Neural cell (in vitro differentiated cells): ENCODE measurements around the gene CBR4. TPM values are rescaled to one million over a fixed set of nuclear protein-coding genes. Genes with fewer than 3 reads are reported as not detected.

Source experiments
- H2AFZ ChIP-seq: fragments of 200-600, 300-800 bp; sonication (generic), shearing (Covaris generic); 2 replicates; pipeline ENCODE4 v1.6.0; 2014; ENCODE audit warnings: low read depth, mild to moderate bottlenecking, antibody characterized with exemption, low read length, moderate library complexity
- H3F3A ChIP-seq: fragments of 200-600 bp; shearing (Covaris generic); 2 replicates; pipeline ENCODE4 v1.6.1; 2016; ENCODE audit warnings: mild to moderate bottlenecking, moderate library complexity, mixed read lengths, antibody characterized with exemption, low read length; ENCODE audit not compliant: insufficient read depth, poor library complexity, severe bottlenecking
- H3K27ac ChIP-seq: fragments of 200-600, 300-800 bp; sonication (generic), shearing (Covaris generic); 2 replicates; pipeline ENCODE4 v1.5.1; 2014; ENCODE audit warnings: mild to moderate bottlenecking, low read length, moderate library complexity
- H3K27me3 ChIP-seq: fragments of 300-800, 200-600 bp; sonication (generic), shearing (Covaris generic); 2 replicates; pipeline ENCODE4 v1.6.0; 2014; ENCODE audit warnings: mild to moderate bottlenecking, low read depth, low read length, moderate library complexity; ENCODE audit not compliant: insufficient read depth
- H3K36me3 ChIP-seq: fragments of 300-800, 200-600 bp; sonication (generic), shearing (Covaris generic); 2 replicates; pipeline ENCODE4 v1.5.1; 2014; ENCODE audit warnings: mild to moderate bottlenecking, antibody characterized with exemption, low read length, moderate library complexity; ENCODE audit not compliant: insufficient read depth
- H3K4me2 ChIP-seq: fragments of 300-800, 200-600 bp; sonication (generic), shearing (Covaris generic); 2 replicates; pipeline ENCODE4 v1.6.0; 2014; ENCODE audit warnings: mild to moderate bottlenecking, low read length
- H3K4me3 ChIP-seq: fragments of 300-800, 200-600 bp; sonication (generic), shearing (Covaris generic); 2 replicates; pipeline ENCODE4 v1.5.1; 2014; ENCODE audit warnings: mild to moderate bottlenecking, low read length, moderate library complexity
- H3K79me2 ChIP-seq: fragments of 200-600 bp; shearing (Covaris generic); replicated peaks from 2 replicates; pipeline ENCODE4 v1.6.0; 2014; ENCODE audit warnings: mild to moderate bottlenecking, low read length, moderate library complexity; ENCODE audit not compliant: insufficient read depth
- H3K9ac ChIP-seq: fragments of 300-800, 200-600 bp; sonication (generic), shearing (Covaris generic); 2 replicates; pipeline ENCODE4 v1.6.1; 2016; ENCODE audit warnings: mild to moderate bottlenecking, low read length, mixed read lengths
- H3K9me2 ChIP-seq: fragments of 200-600 bp; shearing (Covaris generic); 2 replicates; pipeline ENCODE4 v1.6.1; 2016; ENCODE audit warnings: mild to moderate bottlenecking, low read length, mixed read lengths; ENCODE audit not compliant: insufficient read depth
- H3K9me3 ChIP-seq: fragments of 200-600, 300-800 bp; sonication (generic), shearing (Covaris generic); 2 replicates; pipeline ENCODE4 v1.6.1; 2016; ENCODE audit warnings: mild to moderate bottlenecking, mixed run types, low read length, moderate library complexity, mixed read lengths
- H4K20me1 ChIP-seq: fragments of 200-600 bp; shearing (Covaris generic); 2 replicates; pipeline ENCODE4 v1.6.1; 2016; ENCODE audit warnings: mild to moderate bottlenecking, mixed run types; ENCODE audit not compliant: insufficient read depth
- EP300 ChIP-seq: fragments of 450-650 bp; conservative IDR thresholded peaks from 2 replicates; pipeline ENCODE4 v1.6.1; 2014; ENCODE audit warnings: antibody characterized with exemption, mild to moderate bottlenecking, moderate library complexity; ENCODE audit not compliant: poor library complexity, severe bottlenecking
- EZH2 ChIP-seq: fragments of 200-600, 300-800 bp; shearing (Covaris generic), sonication (generic); IDR thresholded peaks from 2 replicates; pipeline ENCODE4 v1.6.1; 2014; ENCODE audit warnings: antibody characterized with exemption, low read length, borderline replicate concordance, mild to moderate bottlenecking; ENCODE audit not compliant: insufficient read depth, poor library complexity, severe bottlenecking
- MXI1 ChIP-seq: fragments of 450-650 bp; conservative IDR thresholded peaks from 2 replicates; pipeline ENCODE4 v1.6.1; 2014; ENCODE audit warnings: antibody characterized with exemption, mild to moderate bottlenecking; ENCODE audit not compliant: poor library complexity, severe bottlenecking
- POLR2AphosphoS5 ChIP-seq: IDR thresholded peaks from 2 replicates; pipeline ENCODE4 v1.6.1; 2012
- RAD21 ChIP-seq: fragments of 450-650 bp; conservative IDR thresholded peaks from 2 replicates; pipeline ENCODE4 v1.6.1; 2014; ENCODE audit warnings: antibody characterized with exemption, mild to moderate bottlenecking, moderate library complexity
- SMC3 ChIP-seq: fragments of 450-650 bp; conservative IDR thresholded peaks from 2 replicates; pipeline ENCODE4 v1.6.1; 2014; ENCODE audit warnings: antibody characterized with exemption, mild to moderate bottlenecking, moderate library complexity; ENCODE audit not compliant: poor library complexity
- TAF1 ChIP-seq: IDR thresholded peaks from 2 replicates; pipeline ENCODE4 v1.6.1; 2012; ENCODE audit warnings: low read depth
- polyA plus RNA-seq: library from polyadenylated mRNA; depleted of rRNA; stranded (reverse); fragments of >200 nt; gene quantifications from 2 replicates; pipeline ENCODE4 v1.2.3, GENCODE V29; 2014
- TF ChIP-seq, protein P1 (sequence below): fragments of 450-650 bp; IDR thresholded peaks from 2 replicates; pipeline ENCODE4 v1.5.1; 2014; ENCODE audit warnings: antibody characterized with exemption, mild to moderate bottlenecking, moderate library complexity; ENCODE audit not compliant: poor library complexity, severe bottlenecking
- TF ChIP-seq, protein P2 (sequence below): IDR thresholded peaks from 2 replicates; pipeline ENCODE4 v1.6.1; 2012; ENCODE audit warnings: borderline replicate concordance

CBR4 gene
- polyA plus RNA-seq, 1 donor from 2014 or later: 32.2 TPM

DNA sequence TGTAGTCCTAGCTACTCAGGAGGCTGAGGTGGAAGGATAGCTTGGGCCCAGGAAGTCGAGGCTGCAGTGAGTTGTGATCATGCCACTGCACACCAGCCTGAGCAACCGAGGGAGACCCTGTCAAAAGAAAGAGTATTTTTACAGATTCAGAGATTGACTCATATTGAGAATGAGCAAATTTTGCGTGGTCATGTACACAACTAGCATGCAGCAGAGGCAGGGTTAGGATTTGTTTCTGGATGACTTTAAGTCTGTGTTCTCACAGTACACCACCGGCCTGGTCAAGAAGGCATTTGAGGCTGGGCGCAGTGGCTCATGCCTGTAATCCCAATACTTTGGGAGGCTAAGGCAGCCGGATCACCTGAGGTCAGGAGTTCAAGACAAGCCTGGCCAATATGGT, 44.8 kb upstream of the CBR4 start (continued):
- no peak for TF ChIP-seq EP300

DNA sequence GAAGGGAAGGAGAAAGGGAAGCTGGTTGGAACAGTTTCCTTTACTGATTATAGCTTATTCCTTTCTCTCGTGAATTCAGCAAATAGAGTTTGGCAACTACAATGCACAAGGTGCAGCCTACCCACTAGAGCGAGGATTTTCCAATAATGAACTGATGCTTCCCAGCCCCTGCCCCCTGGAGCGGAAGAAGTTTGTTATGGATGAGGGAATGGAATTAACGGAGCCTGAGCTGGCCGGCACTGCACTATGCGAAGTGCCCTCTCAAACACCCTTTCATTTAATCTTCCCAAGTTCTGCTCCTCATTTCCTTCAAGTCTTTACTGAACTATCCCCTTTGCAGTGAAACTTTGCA, 42.5 kb upstream of the CBR4 start:
- Histone ChIP-seq H3K9me2 (no peaks in the 10 kb centered on the region), H3K4me2 (no peak overlapping the region), H3K79me2 (no peaks in the 10 kb centered on the region), H4K20me1 (no peaks in the 10 kb centered on the region), H3K27me3 (no peaks in the 10 kb centered on the region), H3K27ac (no peak overlapping the region), H3K36me3 (no peaks in the 10 kb centered on the region), H3F3A (no peaks in the 10 kb centered on the region), H3K9ac (no peak overlapping the region), H3K4me3 (no peak overlapping the region), H3K9me3 (no peaks in the 10 kb centered on the region), H2AFZ (no peak overlapping the region)
- TF ChIP-seq RAD21 (no peak), SMC3 (no peak), EZH2 (no peak), TAF1 (no peak), MXI1 (no peak), POLR2AphosphoS5 (no peak), EP300 (no peak)
- TF ChIP-seq, protein P1, sequence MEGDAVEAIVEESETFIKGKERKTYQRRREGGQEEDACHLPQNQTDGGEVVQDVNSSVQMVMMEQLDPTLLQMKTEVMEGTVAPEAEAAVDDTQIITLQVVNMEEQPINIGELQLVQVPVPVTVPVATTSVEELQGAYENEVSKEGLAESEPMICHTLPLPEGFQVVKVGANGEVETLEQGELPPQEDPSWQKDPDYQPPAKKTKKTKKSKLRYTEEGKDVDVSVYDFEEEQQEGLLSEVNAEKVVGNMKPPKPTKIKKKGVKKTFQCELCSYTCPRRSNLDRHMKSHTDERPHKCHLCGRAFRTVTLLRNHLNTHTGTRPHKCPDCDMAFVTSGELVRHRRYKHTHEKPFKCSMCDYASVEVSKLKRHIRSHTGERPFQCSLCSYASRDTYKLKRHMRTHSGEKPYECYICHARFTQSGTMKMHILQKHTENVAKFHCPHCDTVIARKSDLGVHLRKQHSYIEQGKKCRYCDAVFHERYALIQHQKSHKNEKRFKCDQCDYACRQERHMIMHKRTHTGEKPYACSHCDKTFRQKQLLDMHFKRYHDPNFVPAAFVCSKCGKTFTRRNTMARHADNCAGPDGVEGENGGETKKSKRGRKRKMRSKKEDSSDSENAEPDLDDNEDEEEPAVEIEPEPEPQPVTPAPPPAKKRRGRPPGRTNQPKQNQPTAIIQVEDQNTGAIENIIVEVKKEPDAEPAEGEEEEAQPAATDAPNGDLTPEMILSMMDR: no peak
- TF ChIP-seq, protein P2, sequence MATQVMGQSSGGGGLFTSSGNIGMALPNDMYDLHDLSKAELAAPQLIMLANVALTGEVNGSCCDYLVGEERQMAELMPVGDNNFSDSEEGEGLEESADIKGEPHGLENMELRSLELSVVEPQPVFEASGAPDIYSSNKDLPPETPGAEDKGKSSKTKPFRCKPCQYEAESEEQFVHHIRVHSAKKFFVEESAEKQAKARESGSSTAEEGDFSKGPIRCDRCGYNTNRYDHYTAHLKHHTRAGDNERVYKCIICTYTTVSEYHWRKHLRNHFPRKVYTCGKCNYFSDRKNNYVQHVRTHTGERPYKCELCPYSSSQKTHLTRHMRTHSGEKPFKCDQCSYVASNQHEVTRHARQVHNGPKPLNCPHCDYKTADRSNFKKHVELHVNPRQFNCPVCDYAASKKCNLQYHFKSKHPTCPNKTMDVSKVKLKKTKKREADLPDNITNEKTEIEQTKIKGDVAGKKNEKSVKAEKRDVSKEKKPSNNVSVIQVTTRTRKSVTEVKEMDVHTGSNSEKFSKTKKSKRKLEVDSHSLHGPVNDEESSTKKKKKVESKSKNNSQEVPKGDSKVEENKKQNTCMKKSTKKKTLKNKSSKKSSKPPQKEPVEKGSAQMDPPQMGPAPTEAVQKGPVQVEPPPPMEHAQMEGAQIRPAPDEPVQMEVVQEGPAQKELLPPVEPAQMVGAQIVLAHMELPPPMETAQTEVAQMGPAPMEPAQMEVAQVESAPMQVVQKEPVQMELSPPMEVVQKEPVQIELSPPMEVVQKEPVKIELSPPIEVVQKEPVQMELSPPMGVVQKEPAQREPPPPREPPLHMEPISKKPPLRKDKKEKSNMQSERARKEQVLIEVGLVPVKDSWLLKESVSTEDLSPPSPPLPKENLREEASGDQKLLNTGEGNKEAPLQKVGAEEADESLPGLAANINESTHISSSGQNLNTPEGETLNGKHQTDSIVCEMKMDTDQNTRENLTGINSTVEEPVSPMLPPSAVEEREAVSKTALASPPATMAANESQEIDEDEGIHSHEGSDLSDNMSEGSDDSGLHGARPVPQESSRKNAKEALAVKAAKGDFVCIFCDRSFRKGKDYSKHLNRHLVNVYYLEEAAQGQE: no peak

DNA sequence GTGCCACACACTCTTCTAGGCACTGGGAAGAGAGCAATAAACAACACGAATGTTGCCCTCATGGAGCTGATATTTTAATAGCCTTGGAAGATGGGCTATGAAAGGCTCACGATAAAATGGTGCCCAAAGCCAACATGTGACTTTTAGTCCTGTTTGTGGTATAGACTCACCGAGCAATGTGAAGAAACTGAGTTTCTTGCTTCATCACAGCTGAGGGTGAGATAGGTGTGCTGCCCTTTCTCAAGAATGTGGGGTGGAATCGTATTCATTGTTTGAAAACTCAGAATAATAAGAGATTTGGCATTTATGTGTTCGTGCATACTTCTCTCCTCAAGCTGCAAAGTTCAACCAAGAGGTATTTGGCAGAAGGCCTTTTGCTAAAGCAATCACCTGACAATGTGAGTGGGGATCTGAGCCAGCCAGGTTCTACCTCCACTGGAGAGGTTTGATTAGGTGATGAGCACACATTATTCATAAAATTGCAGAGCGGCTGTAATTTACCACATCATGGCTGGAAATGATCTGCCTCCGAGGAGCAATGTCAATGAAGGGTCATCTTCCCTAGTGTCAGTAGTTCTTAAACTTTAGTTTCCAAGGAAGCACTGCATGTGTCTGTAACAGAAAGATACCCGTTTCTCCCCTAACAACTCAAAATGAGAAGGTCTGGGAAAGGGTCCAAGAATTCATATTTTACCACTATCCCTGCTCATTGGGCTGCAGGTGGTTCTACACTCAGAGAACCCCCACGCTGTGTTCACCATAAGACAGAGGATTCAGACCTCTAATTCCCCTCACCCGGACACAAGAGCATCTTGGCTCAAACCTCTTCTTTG, 41.9 kb upstream of the CBR4 start:
- no peaks in the 10 kb centered on the region for H3F3A ChIP-seq
- no peak overlapping the region for H3K4me3 ChIP-seq
- TF ChIP-seq SMC3: no peak
- no peak for TF ChIP-seq EP300
- no peak for TF ChIP-seq TAF1
- TF ChIP-seq EZH2: no peak
- no peak for TF ChIP-seq MXI1
- TF ChIP-seq, protein P2: no peak
- TF ChIP-seq POLR2AphosphoS5: no peak
- TF ChIP-seq RAD21: no peak
- TF ChIP-seq, protein P1: no peak
- H2AFZ ChIP-seq: no peak overlapping the region
- H3K9me2 ChIP-seq: no peaks in the 10 kb centered on the region
- H3K27me3 ChIP-seq: no peaks in the 10 kb centered on the region
- no peaks in the 10 kb centered on the region for H4K20me1 ChIP-seq
- no peaks in the 10 kb centered on the region for H3K9me3 ChIP-seq
- no peak overlapping the region for H3K27ac ChIP-seq
- H3K4me2 ChIP-seq: no peak overlapping the region
- H3K9ac ChIP-seq: no peak overlapping the region
- no peaks in the 10 kb centered on the region for H3K36me3 ChIP-seq
- no peaks in the 10 kb centered on the region for H3K79me2 ChIP-seq
